Activated CD8-positive, alpha-beta T cell treated with anti-CD3 and anti-CD28 coated beads for 36 hours (primary cell): ENCODE data around the gene CORO7. TPM values are rescaled to one million over a fixed set of nuclear protein-coding genes. Genes with fewer than 3 reads are reported as not detected.

Source experiments
- ATAC-seq: fragments of 200-7000 bp; cut with Tn5 transposase; one replicate; pipeline ENCODE4 v1.10.0; 2021; ENCODE audit warnings: mild to moderate bottlenecking, moderate library complexity
- CTCF ChIA-PET: fragments of 350-600 bp; sonication (Branson Sonifier 250); formaldehyde crosslinking; loops from one replicate; lab custom pipeline; 2021; ENCODE audit warnings: antibody characterized with exemption; lab: Charles Lee
- POLR2A ChIA-PET: fragments of 350-600 bp; sonication (Branson Sonifier 250); formaldehyde crosslinking; loops from one replicate; lab custom pipeline; 2021; ENCODE audit warnings: antibody characterized with exemption; lab: Charles Lee
- DNase-seq: peaks from one replicate; pipeline ENCODE4 v3.0.0-alpha.2; 2020
- H3K27ac Mint-ChIP-seq: one replicate; pipeline ENCODE4 v1.8.0; 2021; ENCODE audit warnings: mild to moderate bottlenecking, mixed read lengths
- H3K27me3 Mint-ChIP-seq: one replicate; pipeline ENCODE4 v1.8.0; 2021; ENCODE audit warnings: mixed read lengths
- H3K36me3 Mint-ChIP-seq: one replicate; pipeline ENCODE4 v1.8.0; 2021; ENCODE audit warnings: low read depth, mixed read lengths
- H3K4me1 Mint-ChIP-seq: one replicate; pipeline ENCODE4 v1.8.0; 2021; ENCODE audit warnings: low read depth, mixed read lengths
- H3K4me3 Mint-ChIP-seq: one replicate; pipeline ENCODE4 v1.8.0; 2021; ENCODE audit warnings: mild to moderate bottlenecking, moderate library complexity, mixed read lengths
- H3K9me3 Mint-ChIP-seq: one replicate; pipeline ENCODE4 v1.8.0; 2021; ENCODE audit warnings: mixed read lengths
- CTCF ChIP-seq: fragments of 200-600 bp; IDR thresholded peaks from one replicate; pipeline ENCODE4 v1.8.0; 2022; ENCODE audit warnings: antibody characterized with exemption, mild to moderate bottlenecking
- intact Hi-C: fragments of 100-400 bp; cut with micrococcal nuclease; formaldehyde crosslinking; loops from one replicate; pipeline ENCODE4 v1.10.0; 2022
- total RNA-seq, 2 experiments: library from RNA; stranded (reverse); gene quantifications; one replicate each; pipeline ENCODE4 v1.2.3, GENCODE V29; 2021

Gene CORO7
- total RNA-seq, 2 experiments from 2014 or later, result 73.3 to 76.6 TPM

DNA sequence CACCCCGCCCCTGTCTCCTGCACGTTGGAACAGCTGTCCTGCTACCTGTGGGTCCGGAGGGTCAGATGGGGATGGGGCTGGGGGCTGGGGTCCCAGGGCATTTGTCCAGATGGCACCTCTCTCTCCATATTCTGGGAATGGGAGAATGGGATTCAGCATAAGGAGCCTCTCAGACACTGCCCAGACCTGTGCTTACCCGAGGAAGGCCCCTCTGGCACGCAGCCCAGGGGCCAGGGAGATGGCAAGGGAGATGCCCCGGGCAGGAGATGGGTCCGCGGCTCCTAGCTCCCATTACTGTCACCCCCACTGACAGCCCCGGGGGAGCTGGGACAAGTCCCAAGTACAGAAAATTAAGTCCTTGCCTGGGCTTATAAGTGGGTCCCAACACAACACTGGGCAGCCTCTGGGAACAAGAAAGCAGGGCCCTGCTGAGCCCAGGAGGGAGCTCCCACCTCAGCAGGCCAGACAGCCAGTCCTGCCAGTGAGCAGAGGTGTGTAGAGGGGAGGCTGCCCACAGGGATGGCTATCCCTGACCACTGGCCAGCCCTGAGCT lies 43.0 kb downstream of the CORO7 start:
- ChIA-PET CTCF (interaction anchor here (1.3 to 3.2 kb wide), 2 partner anchors 14 to 29 kb away, joined by 4 to 17 read pairs; no protein-coding TSS in a partner anchor), POLR2A (interaction anchor here (0.8 kb wide), 1 partner anchor 11 kb away, joined by 3 read pairs; no protein-coding TSS in a partner anchor)
- Mint-ChIP-seq H3K4me3 (no peak overlapping the region), H3K4me1 (peaks cover 9% of the 10 kb centered on the region), H3K27me3 (no peaks in the 10 kb centered on the region), H3K9me3 (no peaks in the 10 kb centered on the region), H3K36me3 (no peaks in the 10 kb centered on the region), H3K27ac (no peak overlapping the region)
- no peak for DNase-seq
- no peak for ATAC-seq
- no peak for TF ChIP-seq CTCF
- intact Hi-C loops, result no loop called here

GRCh38 chr16:4372578-4373355 lies 43.6 kb downstream of the CORO7 start:
- no peak overlapping the region for H3K4me3 Mint-ChIP-seq
- H3K27me3 Mint-ChIP-seq, result no peaks in the 10 kb centered on the region
- H3K4me1 Mint-ChIP-seq, result peaks cover 8% of the 10 kb centered on the region
- ATAC-seq, result no peak
- H3K36me3 Mint-ChIP-seq, result no peaks in the 10 kb centered on the region
- DNase-seq, result no peak
- ChIA-PET CTCF (interaction anchor here (1.3 to 3.2 kb wide), 2 partner anchors 13 to 30 kb away, joined by 4 to 17 read pairs; no protein-coding TSS in a partner anchor), POLR2A (interaction anchor here (0.8 kb wide), 1 partner anchor 11 kb away, joined by 3 read pairs; no protein-coding TSS in a partner anchor)
- H3K9me3 Mint-ChIP-seq, result no peaks in the 10 kb centered on the region
- TF ChIP-seq CTCF, result no peak
- intact Hi-C loops, result no loop called here
- no peak overlapping the region for H3K27ac Mint-ChIP-seq

GRCh38 chr16:4372001-4372577 lies 44.3 kb downstream of the CORO7 start:
- intact Hi-C loops, result no loop called here
- peaks cover 7% of the 10 kb centered on the region for H3K4me1 Mint-ChIP-seq
- TF ChIP-seq CTCF, result no peak
- H3K27ac Mint-ChIP-seq, result no peak overlapping the region
- peak; percentile 71 for ATAC-seq
- peak; percentile 56 for DNase-seq
- H3K27me3 Mint-ChIP-seq, result no peaks in the 10 kb centered on the region
- ChIA-PET CTCF (interaction anchor here (1.3 kb wide), 1 partner anchor 13 kb away, joined by 4 read pairs; no protein-coding TSS in a partner anchor), POLR2A (interaction anchor here (1.6 kb wide), 1 partner anchor 38 kb away, joined by 3 read pairs; no protein-coding TSS in a partner anchor)
- no peaks in the 10 kb centered on the region for H3K36me3 Mint-ChIP-seq
- H3K9me3 Mint-ChIP-seq, result no peaks in the 10 kb centered on the region
- peak overlapping the region; percentile 59 for H3K4me3 Mint-ChIP-seq

- CTCF ChIA-PET, result interaction anchor here (1.1 to 3.7 kb wide), 5 partner anchors 12 to 118 kb away, joined by 3 to 24 read pairs (median 4); partner anchors contain the start of gene PAM16
- Mint-ChIP-seq H3K27ac (no peak within 1 kb of the TSS), H3K36me3 (no peaks in the 10 kb centered on the region), H3K4me3 (peak within 1 kb of the TSS; percentile 59), H3K9me3 (no peaks in the 10 kb centered on the region), H3K27me3 (no peaks in the 10 kb centered on the region), H3K4me1 (peaks cover 7% of the 10 kb centered on the region)
- TF ChIP-seq CTCF, result no peak
- ATAC-seq (peak; percentile 94), DNase-seq (peak; percentile 70)
- intact Hi-C loops, result no loop called here
- POLR2A ChIA-PET, result interaction anchor here (1.3 to 1.6 kb wide), 2 partner anchors 21 to 38 kb away, joined by 3 to 6 read pairs; no protein-coding TSS in a partner anchor
Observed at GRCh38 chr16:4371357-4372000, 44.9 kb downstream of the CORO7 start, which contains the start of gene VASN. Gene VASN, plus strand, starts transcription at chr16:4371848. Its CDS starts 9,030 bp downstream, at chr16:4380878.
